Measurements from ENCODE around the gene MYO5C.
A peak's percentile ranks its signal among the peaks of the same experiment; 100 is the strongest.

MYO5C gene

DNA sequence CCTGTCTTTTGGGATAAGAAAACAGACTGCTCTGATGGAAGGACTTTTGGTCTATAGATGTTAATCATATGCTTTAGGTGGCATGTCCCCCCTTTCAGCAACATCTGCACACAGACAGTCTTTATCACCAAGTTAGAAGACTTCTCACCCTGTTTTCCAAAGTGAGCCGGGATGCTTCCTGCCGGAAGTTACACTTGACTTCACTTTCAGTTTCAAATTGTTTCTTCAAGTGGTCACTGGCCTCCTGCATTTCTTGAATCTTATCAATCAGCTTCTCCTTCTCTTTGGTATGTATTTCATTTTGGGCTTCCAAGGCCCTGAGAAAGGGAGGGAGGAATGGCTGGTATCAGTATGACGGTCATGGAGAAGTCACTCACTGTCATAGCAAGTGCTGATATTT, 77.2 kb downstream of the MYO5C start:
- Histone ChIP-seq H3K36me3 (no peaks in the 10 kb centered on the region), H3K4me1 (ENCODE audit: control insufficient read depth in 1 of 2, insufficient read depth in 1 of 2, low read depth in 1 of 2, low read length in 1 of 2) (no peaks in the 10 kb centered on the region), H3K4me3 (ENCODE audit: low read depth in 1 of 2, low read length in 1 of 2) (no peak overlapping the region), H3K27ac (no peak overlapping the region), H3K9me3 (no peaks in the 10 kb centered on the region), H3K27me3 (no peaks in the 10 kb centered on the region)
- TF ChIP-seq, protein P1, sequence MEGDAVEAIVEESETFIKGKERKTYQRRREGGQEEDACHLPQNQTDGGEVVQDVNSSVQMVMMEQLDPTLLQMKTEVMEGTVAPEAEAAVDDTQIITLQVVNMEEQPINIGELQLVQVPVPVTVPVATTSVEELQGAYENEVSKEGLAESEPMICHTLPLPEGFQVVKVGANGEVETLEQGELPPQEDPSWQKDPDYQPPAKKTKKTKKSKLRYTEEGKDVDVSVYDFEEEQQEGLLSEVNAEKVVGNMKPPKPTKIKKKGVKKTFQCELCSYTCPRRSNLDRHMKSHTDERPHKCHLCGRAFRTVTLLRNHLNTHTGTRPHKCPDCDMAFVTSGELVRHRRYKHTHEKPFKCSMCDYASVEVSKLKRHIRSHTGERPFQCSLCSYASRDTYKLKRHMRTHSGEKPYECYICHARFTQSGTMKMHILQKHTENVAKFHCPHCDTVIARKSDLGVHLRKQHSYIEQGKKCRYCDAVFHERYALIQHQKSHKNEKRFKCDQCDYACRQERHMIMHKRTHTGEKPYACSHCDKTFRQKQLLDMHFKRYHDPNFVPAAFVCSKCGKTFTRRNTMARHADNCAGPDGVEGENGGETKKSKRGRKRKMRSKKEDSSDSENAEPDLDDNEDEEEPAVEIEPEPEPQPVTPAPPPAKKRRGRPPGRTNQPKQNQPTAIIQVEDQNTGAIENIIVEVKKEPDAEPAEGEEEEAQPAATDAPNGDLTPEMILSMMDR (IDR thresholded peaks at IDR 0.05), result no peak

DNA sequence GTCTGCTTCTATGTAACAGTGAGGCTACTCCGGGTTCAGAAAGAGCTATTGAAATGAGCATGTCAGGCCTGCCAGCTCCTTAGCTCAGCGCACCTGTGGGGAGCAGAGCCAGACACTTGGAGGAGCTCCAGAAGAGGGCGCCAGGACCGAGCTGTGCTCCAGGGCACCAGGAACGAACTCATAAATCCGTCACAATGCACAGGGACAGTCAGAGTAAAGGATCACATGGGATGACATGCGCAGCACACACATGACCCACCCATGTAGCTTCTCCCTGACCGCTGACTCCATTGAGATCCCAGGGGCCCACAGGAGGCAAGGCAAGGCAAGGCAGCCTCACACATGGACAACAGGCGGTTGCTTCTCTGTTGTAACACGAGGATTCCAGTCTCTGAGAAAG, 78.4 kb downstream of the MYO5C start:
- no peaks in the 10 kb centered on the region for H3K9me3 ChIP-seq

DNA sequence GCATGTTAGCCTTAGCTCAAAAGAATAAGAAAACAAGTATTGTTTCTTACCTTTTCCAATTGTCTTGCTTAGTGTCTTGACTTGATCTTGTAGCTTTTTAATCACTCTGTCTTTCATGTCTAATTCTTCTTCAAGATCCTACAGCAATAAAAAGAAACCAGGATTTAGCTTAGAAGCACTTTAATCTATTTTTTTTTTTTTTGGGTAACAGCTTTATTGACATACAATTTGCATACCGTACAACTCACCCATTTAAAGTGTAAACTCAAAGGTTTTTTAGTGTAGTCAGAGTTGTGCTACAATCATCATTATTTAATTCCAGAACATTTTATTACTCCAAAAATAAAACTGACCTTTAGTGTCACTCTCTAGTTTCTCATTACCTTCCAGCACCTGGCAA, 81.1 kb downstream of the MYO5C start:
- Histone ChIP-seq H3K4me1 (ENCODE audit: control insufficient read depth in 1 of 2, insufficient read depth in 1 of 2, low read depth in 1 of 2, low read length in 1 of 2) (no peaks in the 10 kb centered on the region), H3K27ac (no peak overlapping the region), H3K4me3 (ENCODE audit: low read depth in 1 of 2, low read length in 1 of 2) (no peak overlapping the region), H3K9me3 (no peaks in the 10 kb centered on the region), H3K36me3 (no peaks in the 10 kb centered on the region), H3K27me3 (no peaks in the 10 kb centered on the region)
- TF ChIP-seq, protein P1 (IDR thresholded peaks at IDR 0.05), result no peak

More for the DNA sequence above, 78.4 kb downstream of the MYO5C start:
- no peaks in the 10 kb centered on the region for H3K36me3 ChIP-seq
- no peak overlapping the region for H3K4me3 ChIP-seq (ENCODE audit: low read depth in 1 of 2, low read length in 1 of 2)
- no peak overlapping the region for H3K27ac ChIP-seq
- TF ChIP-seq, protein P1 (IDR thresholded peaks at IDR 0.05), result no peak
- H3K4me1 ChIP-seq (ENCODE audit: control insufficient read depth in 1 of 2, insufficient read depth in 1 of 2, low read depth in 1 of 2, low read length in 1 of 2), result no peaks in the 10 kb centered on the region
- no peaks in the 10 kb centered on the region for H3K27me3 ChIP-seq

DNA sequence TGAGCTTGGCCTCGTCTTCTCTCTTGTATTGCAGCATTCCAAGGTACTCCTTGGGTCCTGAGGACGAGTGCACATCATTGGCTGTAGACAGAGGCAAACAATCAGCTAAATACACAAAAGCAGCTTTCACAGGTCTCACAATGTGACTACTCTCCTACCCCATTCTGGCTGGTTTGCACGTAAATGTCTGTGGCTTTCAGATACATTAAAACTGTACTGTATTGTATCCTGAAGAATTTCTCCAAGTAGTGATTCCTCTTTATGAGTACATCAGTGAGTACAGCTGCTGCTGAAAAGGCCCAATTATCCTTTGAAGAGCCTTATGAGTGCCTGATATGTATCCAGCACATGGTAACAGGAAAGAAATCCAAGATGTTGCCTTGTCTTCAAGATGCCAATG, 82.4 kb downstream of the MYO5C start:
- Histone ChIP-seq H3K4me3 (ENCODE audit: low read depth in 1 of 2, low read length in 1 of 2) (no peak overlapping the region), H3K27me3 (no peaks in the 10 kb centered on the region)
- TF ChIP-seq, protein P1 (IDR thresholded peaks at IDR 0.05), result no peak

DNA sequence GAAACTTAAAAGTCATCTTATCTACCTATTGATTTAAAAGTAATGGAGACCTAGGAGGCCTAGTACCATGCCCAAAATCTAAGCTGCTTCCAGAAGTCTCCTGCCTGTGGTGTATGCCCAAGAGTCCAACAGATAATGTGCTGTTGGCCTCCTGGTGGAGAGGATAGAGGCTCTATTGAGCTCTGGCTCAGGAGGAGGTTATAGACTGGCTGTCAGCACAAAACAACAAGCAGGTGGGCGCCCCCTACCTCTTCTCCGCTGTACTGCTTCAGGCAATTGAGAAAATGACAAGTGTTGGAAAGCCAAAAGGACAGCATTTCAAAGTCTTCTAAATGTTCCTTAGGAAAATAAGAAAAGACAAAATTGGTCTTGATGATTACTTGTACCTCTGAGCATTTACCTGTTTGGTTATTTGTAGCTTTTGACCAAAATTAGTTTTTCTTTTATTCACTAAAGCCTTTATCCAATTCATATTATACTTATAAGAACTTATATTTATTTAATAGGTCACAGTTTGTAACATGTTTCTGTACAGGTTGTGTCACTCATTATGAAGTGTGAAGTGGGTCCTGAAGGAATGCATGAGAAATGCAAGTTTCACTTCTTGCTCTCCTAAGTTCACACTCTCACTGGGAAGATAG, 87.2 kb downstream of the MYO5C start:
- Histone ChIP-seq H3K27me3 (no peaks in the 10 kb centered on the region), H3K9me3 (no peaks in the 10 kb centered on the region), H3K4me3 (ENCODE audit: low read depth in 1 of 2, low read length in 1 of 2) (no peak overlapping the region), H3K36me3 (no peaks in the 10 kb centered on the region), H3K27ac (no peak overlapping the region), H3K4me1 (ENCODE audit: control insufficient read depth in 1 of 2, insufficient read depth in 1 of 2, low read depth in 1 of 2, low read length in 1 of 2) (no peaks in the 10 kb centered on the region)
- TF ChIP-seq, protein P1 (IDR thresholded peaks at IDR 0.05), result peak; percentile 21

More for the DNA sequence above, 82.4 kb downstream of the MYO5C start:
- no peaks in the 10 kb centered on the region for H3K36me3 ChIP-seq
- no peaks in the 10 kb centered on the region for H3K4me1 ChIP-seq (ENCODE audit: control insufficient read depth in 1 of 2, insufficient read depth in 1 of 2, low read depth in 1 of 2, low read length in 1 of 2)
- no peak overlapping the region for H3K27ac ChIP-seq
- H3K9me3 ChIP-seq, result no peaks in the 10 kb centered on the region
